Kidney tubule cell (primary cell): ENCODE results near the gene PEX10.
A peak's percentile ranks its signal among the peaks of the same experiment; 100 is the strongest.
"Not testable (repeated sequence)": the region's sequence is repeated elsewhere in the genome, so short reads cannot be mapped to it uniquely, and the experiment has no call there.

Source experiments
- DNase-seq: peaks from one replicate; pipeline ENCODE4 v3.0.0-alpha.2; 2018; ENCODE audit warnings: low spot score

PEX10 gene

DNA sequence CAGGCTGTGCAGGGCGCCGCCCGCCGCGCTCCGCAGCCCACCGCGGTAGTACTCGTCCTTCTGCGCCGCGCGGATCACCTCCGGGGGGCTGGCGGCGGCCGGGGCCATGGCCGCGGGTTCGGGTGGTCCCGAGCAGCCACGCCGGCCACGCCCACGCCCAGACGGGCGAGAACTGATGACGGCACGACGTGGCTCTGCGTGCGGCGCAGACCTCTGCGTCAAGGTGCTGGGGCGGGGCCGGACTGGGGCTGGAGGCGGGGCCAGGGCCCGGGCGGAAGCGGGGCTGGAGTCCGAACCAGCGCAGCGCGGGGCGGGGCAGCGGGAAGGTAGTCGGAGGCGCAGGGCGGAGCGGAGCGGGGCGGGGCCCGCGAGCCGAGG, at the start of gene PEX10:
PEX10 (minus strand) TSS at position 170 of the 378 bp plus-strand sequence; CDS start at position 108, 62 bp downstream.
- DNase-seq = peak; percentile 96

DNA sequence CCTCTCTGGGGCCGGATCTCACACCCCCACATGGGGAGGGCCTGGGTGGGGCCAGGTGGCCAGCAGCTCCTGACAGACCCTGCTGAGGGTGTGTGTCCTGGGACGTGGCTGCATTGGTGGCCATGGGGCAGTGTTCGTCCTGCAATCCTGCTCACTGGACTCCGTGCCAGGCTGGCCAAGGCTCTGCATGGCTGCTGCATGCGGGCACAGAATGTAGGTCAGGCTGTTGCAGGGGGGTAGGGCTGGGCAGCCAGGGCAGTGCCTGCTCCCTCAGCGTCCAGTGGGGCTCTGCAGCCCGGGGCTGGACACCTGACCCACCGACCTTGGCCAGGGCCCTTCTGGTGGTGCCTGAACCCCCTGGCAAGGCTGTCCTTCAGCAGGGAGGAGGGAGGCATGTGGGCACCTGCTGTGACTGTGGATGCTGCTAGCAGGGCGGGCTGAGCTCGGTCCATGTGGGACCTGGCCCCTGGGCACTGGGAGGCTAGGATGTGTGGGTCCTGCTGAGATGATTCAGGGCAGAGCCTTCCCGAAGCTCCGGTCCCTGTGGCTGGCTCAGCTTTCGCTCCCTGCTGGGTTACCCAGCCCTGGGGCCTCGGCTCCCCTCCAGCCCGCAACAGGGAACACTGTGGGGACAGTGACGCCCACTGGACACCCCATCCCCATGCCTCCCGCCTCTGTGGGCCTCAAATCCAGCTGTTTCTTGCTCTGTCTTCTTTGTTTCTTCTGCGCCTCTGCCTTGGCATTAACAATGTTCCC, 48.8 kb upstream of the PEX10 start:
- no peak for DNase-seq

DNA sequence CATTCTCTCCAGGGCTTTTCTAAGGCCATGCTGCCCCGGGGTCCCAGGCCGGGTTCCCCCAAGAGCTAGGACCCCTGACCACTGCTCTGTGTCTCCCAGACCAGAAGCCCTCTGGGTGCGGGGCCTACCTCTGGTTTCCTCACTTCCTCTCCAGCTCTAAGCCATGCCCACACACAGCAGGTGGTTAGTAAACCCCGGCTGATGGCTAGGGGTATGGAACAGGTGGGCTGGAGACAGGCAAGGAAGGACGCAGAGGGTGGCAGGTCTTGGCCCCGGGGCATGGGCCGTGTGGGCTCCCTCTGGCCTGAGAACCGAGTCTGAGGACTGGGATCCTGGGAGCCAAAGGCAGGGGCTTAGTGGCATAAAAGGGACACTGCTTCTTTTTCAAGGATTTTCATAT, 47.8 kb upstream of the PEX10 start:
- DNase-seq = no peak

DNA sequence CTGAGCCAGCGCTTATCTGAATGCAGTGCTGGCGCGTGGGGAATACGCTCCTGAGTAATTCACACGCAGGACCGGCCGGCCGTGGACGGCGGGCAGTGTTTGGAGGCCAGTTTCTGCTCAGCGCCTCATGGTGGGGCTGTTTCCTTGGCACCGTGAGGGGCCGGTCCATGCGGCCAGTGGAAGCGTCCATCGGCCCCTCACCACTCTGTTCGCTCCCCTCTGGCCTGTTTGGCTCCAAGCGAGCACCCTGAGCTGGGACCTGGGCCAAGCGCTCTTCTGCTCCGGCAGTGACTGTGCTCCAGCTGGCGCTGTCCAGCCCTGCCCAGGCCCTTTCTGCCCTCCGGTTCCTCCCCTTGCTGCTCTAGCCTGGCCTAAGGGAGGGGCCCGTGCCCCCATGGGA, 47.4 kb upstream of the PEX10 start:
- DNase-seq = peak; percentile 18

DNA sequence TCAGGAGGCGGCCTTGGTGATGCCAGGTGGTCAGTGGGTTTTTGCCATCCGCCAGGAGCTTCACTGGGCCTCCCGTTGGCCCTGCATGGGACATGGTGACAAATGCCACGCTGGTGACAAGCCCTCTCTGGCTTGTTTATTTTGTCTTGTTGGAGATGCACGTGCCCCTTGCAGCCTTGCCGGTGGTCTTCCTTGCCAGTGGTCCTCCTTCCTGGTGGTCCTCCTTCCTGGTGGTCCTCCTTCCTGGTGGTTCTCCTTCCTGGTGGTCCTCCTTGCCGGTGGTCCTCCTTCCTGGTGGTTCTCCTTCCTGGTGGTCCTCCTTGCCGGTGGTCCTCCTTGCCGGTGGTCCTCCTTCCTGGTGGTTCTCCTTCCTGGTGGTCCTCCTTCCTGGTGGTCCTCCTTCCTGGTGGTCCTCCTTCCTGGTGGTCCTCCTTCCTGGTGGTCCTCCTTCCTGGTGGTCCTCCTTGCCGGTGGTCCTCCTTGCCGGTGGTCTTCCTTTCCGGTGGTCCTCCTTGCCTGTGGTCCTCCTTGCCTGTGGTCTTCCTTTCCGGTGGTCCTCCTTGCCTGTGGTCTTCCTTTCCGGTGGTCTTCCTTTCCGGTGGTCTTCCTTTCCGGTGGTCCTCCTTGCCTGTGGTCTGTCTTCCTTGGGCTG, 46.9 kb upstream of the PEX10 start:
- DNase-seq = not testable (repeated sequence)

DNA sequence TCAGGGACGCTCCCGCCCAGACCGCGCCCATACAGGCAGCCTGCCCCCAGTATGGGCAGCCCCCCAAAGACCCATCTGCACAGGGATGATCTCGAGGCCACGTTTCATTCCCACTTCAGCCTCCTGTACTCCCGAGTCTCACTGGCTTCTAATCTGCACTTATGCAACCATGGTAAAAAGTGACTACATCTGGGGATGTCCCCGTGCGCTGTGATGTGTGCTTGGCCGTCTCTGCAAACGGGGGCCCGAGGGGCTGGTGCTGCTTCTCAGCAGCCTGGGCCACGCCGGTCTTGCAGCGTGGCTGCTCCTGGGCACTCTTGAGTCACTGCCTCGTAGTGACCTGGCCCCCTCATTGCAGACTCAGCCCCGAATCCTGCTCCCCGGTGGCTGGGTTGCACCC, 46.3 kb upstream of the PEX10 start:
- DNase-seq = no peak

DNA sequence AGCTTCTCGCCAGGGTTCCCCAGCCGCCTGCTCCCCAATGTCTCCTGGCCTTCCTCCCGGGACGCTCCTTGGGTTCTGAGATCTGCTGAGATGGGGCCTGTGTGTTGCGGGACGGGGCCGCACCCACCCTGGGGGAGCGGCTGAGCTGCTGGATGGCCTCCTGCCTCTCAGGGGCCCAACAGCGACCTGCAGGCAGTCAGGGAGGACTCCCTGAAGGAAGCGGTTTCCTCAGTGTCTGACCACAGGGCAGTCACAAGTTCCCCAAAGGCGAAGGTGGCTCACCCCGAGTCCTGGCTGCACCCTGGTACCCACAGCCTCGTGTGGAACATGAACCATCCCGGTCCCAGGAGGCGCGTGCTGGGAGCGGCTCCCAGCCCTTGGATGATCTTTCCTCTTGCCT, 45.1 kb upstream of the PEX10 start:
- no peak for DNase-seq

DNA sequence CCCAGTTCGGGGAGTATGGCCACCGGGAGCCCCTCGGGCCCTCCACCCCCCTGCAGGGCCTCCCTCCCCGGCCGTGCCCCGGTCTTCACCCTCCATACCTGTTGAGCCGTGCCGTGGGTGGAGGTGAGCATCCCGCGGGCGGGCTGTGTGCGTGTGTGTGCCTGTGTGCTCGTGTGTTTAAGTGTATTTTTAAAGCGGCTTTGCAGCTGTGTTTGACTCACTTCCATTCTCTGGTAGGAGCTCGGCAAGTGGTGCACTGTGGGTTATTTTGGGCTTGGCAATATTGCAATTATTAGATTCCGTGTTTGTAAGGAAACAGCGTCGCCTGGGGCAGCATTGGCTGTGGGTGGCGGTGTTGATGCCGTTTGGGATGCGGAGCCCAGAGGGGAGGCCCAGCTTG, 43.4 kb upstream of the PEX10 start:
- no peak for DNase-seq

DNA sequence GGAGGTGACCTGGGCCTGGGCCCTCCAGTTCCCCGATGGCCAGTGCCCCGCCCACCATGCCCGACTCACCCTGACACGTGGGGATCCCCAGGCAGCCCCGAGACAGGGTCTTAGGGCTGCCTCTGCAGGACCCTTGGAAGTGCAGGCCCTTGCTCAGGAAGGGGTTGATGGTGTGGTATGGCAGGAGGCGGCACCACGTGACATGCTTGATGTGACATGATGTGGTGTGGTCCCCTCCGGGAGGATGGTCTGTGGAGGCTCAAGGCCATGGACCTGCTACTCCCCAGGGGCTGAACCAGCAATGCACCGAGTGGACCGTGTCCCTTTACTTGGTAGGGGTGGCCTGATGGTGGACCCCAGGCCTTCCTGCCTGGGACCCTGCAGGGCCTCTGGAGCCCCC, 41.9 kb upstream of the PEX10 start:
- DNase-seq = no peak

DNA sequence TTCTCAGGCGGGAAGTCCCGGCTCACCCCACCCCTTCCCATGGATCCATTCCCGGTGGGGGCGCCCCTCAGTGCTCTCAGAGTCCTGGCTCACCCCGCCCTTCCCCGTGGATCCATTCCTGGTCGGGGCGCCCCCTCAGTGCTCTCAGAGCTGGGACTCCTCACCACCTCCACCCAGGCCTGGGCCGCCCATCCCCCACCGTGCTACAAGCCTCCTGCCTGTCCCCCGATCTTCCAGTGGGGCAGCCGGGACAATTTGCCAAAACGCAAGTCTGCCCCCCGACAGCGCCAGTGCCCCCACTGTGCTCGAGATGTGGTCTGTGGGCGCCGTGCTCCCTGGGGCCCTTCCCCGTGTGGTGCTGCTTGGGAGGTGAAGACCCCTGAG, 40.6 kb upstream of the PEX10 start:
- DNase-seq = no peak

DNA sequence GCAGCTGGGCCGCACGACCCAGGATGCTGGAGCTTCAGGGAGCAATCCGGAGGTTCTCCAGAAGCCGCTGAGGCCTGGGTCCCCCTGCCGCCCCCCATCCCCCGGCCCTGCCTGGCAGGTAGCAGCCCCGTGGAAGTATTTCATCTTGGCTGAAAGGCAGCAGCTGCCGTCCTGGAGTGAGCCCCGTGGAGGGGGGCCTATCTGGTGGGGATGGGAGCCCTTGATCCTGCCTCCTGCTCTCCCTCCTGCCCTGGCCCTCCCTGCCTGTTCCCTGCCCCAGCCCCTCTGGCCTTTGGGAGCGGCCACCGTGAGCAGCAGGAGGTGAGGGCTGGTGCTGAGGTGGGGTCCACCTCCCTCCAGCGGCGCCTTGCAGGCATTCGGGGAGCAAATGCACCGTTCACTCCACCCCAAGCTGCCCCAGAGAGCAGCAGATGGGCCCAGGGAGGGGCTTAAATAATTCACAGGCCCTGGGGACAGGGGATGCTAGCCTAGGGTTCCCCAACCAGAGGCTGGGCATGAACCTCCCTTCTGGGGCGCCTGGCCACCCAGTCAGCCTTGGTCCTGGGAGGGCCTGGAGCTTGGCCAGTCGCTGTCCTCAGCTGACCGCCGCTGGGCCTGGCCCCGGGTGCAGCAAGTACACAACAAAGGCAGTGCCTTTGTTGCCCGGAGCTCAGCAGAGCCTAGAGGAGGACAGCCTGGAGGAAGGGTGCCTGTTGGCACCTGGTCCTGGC, 40.0 kb upstream of the PEX10 start:
- peak; percentile 9 for DNase-seq

DNA sequence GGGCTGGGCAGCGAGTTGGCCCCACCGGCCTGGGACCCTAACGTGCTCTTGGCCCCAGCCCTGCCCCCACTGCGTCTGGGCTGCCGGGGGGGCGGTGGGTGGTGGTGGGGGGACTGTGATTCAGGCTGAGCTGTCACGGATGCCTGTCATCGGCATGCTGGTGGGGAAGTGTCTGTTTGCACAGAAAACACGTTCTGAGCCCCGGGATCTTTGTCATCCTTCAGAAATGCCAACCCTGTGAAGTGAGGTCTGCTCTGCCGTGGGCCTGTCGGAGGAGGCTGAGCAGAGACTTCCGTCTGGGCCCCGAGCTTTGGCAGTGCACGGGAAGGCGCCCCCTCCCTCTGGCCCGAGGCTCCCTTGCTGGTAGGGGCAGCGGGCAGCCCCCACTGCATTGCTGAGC, 39.4 kb upstream of the PEX10 start:
- peak; percentile 98 for DNase-seq

DNA sequence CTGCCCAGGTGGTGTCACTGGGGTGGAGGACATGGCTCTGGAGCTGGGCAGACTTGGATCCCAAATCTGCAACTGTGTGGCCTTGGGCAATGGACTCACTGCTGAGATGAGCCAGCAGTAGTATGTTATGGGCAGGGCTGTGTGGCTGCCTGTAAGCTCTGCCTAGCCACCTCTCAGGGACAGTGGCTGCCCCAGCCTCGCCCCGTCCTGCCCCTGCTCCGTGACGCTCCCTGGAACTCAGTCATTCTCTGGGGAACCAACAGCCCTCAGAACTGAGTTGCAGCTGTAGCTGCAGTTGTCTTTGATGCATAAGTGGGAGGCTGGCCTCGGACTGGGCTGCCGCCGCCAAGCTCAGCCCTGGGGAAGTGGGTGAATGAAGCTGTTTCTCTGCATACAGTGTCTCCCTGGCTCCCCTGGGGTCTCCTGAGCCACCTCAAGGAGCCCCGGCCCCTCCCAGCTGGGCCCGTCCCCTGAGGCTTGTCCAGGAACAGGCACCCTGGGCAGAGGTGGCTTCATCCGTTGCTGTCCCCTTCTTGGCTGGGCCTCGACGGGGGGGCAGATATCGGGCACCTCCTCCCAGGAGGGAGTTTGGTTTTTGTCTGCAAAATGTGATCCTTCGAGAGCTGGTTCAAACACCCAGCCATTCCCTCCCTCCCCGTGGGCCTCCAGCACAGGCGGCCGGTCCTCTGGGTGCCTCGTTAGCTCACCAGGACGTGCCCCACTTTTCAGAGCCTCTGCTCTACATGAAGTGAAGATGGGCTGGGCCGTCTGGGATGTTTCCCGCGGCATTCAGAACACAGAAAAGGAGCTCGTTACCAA, 37.5 kb upstream of the PEX10 start:
- no peak for DNase-seq

DNA sequence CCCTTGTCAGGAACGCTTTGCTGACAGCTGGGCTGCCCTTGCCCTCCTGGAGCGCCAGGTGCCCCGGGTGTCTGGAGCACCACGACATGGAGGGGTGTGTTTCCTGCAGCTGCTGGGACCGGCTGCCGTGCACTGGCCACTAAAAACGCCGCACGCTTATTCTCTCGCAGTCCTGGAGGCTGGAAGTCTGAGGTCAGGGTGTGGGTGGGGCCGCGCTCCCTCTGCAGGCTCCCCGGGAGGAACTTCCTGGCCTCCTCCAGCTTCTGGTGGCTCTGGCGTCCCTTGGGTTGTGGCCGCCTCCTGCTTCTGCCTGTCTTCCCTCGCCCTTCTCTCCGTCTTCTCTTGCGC, 35.7 kb upstream of the PEX10 start:
- DNase-seq = no peak

DNA sequence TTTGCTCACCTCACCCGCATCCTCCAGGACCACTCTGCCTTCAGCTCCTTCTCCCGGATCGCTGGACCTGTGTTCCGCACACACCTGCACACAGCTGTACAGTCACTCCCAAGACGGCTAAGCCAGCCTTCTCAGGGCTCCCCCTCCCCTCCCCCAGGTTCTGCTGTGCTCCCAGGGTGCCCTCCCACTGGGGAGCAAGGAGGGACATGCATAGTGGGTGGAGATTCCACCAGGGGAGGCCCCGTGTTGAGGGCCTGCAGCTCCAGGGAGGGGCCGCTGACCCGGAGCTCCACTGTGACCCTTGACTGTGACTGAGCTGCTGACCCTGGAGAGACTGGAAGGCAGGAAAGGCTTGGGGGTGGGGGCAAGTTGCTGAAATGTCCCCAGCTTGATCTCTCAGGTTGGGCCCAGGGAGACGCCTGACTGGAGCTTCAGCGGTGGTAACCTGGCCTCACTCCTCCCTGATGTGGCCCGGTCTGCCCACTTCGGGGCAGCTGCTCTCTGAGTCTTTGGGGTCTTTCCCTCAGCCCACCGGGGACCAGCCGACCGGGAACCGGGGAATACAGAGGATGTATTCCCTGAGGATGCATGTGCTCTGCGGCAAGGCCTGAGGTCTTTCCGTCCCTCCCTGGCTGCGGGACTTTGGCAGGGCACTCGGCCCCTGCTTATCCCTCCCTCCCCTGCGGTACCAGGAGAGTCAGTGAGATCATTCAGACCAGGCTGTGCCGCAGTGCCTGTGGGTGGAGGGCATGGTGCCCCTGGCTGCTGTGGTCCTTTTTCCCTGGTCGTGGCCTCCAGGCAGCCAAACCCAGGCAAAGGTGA, 35.1 kb upstream of the PEX10 start:
- no peak for DNase-seq

DNA sequence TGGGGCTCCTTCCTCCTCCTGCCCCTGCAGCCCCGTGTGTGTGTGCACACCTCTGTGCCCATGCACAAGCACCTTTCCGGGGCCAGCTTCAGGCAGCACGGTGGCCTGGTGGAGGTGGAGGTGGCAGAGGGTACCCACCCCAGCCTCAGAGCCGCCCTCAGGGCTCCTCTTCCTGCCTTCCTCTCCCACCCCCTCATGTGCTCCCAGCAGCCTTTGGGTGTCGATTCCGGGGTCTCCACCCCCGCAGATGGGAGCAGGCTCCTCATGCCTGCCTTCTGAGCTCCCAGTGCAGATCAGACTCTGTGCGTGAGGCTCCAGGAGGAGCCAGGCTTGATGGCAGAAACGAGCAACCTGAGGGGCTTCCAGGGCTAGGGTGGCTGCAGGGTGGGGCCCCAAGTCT, 34.5 kb upstream of the PEX10 start:
- no peak for DNase-seq

DNA sequence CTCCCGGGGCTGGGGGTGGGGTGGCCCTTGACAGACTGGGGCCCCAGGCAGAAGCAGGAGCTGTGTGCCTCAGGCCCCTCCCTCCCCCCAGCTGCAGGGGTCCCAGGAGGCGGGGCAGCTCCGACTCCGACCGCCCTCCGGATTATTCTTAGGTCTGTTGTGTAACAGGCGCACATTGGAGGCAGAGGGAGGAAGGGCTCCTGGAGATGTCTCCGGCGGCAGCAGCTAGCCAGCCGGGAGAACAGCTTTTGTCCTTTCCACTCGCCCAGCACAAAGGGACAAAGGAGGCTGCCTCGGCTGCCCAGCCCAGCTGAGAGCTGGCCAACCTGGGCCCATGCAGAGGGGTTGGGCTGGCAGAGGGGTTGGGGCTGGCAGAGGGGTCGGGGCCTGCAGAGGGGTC, 34.0 kb upstream of the PEX10 start:
- DNase-seq = no peak

DNA sequence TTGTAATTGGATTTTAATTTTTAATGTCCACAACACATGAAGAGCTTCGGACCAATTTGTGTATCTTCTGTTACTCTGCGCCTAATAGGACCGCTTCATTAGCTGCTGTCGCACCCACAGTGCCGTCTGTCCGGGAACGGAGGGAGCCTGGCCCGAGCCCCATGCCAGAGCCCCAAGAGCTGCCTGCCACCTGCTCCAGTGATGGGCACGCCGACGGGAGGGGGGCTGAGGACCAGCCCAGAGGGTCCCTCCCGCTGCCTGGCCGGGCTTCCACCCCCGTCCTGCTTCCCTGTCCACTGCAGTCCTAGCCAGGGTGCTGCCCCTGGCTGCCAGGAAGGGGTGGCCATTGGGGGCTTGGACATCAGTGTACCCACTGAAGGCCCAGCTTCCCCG, 33.5 kb upstream of the PEX10 start:
- no peak for DNase-seq

DNA sequence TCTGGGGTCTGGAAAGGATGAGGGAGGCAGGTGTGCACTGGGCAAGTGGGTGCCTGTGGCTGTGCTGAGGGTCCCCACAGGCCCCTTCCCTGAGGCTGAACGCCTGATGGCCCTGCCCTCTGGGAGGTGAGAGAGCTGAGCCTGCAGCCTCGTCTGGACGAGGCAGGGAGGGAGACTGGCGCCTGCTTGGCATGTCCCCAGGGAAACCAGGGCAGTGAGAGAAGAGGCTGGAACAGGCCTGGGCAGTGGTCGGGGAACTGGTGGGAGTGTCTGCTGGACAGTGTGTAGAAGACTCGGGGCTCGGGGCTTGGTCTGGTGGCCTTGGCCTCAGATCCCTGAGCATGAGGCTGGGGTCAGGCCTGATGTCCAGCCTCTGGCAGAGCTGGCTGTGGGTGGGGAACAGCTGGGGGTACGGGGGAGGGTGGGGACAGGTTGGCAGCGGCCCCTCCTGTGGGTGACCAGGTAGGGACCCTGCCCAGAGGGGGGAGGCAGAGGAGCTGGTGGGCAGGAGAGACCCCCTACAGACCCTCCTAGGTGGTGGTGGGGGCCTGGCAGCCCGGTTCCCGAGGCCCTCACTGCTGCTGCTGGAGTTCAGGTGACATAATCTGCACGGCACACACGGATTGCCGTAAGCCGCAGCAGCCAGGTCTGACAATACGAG, 32.9 kb upstream of the PEX10 start:
- no peak for DNase-seq

DNA sequence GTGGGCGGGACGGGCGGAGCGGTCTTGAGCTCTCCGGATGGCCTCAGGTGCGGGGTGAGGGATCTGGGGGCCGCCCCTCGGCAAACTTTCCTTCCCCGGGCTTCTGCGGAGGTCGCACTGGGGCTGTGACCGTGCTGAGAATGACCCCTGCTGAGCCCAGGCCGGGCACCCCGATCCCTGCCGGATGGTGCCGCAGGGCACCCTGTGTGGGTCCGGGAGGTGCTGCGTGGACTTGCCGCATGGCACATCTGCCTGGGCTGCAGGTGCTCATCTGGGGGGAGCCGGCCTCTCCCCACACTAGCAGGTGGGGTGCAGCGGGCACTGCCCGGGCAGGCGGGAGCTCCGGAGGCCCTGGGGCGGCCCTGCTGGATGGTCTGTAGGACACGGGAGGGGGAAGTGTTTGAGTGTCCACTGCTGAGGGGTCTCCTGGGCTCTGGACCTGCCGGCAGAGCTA, 31.8 kb upstream of the PEX10 start:
- DNase-seq = no peak
